Skin of body (tissue), 2 donors: ENCODE measurements around the gene RAPGEF4. TPM values are rescaled to one million over a fixed set of nuclear protein-coding genes. Genes with fewer than 3 reads are reported as not detected.

Experiments
- DNase-seq: peaks from one replicate; lab custom pipeline; 2025; lab: John Stamatoyannopoulos, UW
- total RNA-seq: library from RNA; depleted of rRNA; stranded (reverse); fragments of >200 nt; gene quantifications from one replicate; pipeline ENCODE4 v1.2.3, GENCODE V29; 2014

RAPGEF4 gene
- total RNA-seq, 1 donor from 2014 or later, result 10.3 TPM

DNA sequence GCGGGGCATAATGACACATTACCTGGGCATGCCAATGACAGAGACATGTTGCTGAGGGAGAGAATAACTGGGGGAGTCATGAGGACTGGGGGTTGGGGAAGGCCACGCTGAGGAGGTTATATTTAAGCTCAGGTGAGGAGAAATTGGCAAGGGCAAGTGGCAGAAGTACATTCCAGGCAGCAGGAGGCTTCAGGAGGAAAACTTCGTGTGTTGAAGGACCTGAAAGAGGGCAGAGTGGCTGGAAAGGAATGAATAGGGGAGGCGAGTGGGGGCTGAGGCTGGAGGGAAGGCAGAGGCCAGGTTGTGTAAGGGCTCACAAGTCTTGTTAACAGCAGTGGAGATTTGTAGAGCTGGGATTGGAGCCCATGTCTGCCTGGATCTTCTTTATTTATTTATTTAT, 166.3 kb downstream of the RAPGEF4 start:
- no peak for DNase-seq

DNA sequence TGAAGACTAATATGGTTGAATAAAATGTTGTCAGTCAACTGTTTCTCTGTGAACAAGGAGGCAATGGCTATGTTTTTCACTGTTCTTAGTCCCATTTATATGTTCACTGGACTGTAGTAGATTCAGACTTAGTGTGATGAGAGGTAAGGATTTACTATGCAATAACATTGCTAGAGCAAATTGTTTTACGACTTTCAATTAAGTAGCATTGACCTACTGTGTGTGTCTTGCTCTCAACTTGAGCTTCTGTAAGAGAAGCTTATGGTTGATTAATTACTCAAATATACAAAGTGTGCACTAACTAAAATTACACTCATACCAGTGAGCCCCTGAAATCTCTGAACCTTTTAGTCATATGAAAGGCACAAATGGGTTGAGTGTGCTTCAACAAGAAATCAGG, 168.6 kb downstream of the RAPGEF4 start:
- DNase-seq, result no peak

DNA sequence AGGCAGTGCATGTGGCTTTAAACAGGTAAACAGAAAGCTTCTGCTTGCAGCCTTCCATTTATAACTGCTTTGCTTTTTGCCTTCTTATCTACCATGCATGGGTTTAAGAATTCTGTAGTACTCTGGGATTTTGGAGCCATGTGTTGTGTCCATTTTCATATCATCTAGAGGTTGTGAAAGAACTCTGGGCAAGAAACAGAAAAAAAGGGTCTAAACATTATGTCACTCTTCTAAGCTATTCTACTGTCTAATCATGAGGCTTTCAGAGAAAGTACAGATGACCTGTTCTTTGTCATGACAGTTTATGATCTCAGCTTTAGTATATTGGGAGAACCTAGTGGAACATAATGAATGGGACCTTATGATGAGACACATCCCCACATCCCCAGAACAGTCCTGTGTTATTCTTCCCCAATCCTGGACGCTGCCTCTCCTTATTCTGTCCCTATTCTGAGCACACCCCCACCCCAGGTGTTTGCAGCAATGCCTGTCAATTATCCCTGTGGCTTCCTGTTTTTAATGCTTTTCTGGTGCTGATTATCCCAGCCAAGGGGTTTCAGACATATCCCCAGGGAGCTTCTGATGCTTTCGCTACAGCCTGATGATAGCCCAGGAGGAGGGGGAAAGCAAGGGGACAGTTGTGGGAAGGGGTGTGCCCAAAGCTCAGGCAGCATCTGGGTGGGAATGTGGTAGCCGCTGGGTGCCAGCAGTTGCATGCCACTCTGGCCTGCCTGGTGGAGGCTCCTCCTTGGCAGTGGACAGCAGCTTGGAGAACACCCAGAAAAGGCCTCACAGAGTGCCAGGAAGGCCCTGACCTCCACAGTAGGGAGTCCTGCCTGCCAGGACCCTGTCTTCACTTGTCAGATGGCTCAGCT, 170.5 kb downstream of the RAPGEF4 start:
- no peak for DNase-seq

DNA sequence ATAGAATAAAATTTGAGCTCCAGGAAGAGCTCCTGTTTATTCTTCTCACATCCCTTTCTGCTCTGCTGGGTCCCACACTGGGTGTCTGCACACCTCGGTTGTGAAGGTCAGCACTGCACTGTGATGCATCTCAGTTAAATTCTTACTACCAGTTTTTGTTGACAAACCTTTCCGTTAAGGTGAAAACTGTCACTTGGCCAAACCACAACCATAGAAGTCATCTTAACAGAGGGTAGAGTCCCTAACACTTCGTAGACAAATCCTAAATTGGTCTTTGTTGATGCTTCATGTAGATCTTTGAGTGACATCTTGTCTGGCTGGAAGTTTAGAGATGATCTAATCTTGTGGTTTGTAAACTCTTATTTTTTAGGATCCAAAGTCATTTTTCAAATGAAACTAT, 172.6 kb downstream of the RAPGEF4 start:
- no peak for DNase-seq

DNA sequence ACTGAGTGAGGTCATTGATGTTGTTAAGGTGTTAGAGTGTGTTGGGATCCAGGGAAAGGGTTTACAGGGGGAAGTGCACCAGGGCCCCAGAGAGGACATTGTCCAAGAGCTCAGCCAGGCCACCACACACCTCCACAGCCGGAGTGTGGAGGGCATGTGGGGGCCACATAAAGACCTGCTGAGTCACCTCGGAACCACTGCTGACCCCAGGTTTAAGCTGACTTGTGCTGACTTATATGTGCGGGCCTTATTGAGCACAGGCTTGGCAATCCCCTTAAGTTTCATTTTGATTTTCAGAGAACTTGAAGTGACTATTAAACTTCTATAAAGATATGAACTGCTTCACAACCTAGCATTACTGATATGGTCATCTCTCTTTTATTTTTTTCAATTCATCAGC, 173.8 kb downstream of the RAPGEF4 start:
- DNase-seq, result no peak

DNA sequence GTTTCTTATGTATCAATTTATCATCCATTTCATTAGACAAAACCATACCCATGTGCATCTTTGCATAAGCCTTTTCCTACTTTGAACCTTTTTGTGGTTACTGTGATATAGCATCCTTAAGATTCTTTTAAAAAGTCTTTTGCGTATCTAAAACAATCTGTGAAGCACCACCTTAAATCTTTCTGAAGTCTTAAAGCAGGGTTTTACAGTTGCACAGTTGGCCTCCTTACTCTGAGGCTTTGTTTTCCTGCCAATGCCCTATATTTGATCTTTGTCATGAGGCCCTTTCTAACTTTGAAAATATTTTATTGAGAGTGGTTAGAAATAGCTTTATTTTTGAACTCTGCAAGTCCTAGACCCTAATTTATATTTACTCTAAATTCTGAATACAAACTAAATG, 176.6 kb downstream of the RAPGEF4 start:
- DNase-seq, result no peak

DNA sequence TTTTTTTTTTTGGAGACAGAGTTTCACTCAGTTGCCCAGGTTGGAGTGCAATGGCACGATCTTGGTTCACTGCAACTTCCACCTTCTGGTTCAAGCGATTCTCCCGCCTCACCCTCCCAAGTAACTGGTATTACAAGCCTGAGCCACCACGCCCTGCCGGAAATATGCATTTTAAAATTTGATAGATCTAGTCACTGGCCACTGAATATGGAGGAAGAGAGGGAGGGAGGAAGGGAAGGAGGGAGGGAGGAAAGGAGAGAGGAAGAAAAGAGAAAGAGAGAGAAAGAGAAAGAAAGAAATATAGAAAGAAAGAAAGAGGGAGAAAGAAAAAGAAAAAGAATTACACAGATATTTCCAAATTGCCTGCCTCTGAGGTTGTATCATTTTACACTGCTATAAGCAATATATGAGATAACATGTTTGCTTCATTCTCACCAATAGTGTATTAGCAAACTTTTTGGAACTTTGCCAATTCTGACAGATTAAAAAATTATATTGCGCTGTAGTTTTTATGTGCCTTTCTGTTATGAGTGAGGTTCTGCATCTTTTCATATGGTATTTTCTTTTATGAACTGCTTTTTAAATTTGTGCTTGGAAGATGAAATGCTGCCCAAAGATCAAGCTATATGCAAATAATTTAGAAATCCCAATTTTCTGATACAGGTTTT, 178.8 kb downstream of the RAPGEF4 start:
- DNase-seq, result no peak

DNA sequence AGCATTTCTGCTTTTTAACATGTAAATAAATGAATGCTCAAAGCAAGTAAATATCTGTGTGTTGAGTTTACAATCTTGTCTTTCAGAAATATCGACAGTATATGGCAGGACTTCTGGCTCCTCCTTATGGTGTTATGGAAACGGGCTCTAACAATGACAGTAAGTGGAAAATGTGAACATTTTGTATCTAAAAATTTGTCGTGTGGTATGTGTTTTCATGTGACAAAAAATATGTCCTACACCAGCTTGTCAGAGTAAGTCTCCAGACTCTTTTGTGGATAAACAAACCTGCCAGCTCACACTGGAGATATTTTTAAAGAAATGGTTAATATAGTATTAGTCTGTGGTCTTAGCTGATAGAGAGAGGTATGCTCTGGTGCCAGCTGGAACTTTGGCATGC, 182.1 kb downstream of the RAPGEF4 start:
- no peak for DNase-seq

DNA sequence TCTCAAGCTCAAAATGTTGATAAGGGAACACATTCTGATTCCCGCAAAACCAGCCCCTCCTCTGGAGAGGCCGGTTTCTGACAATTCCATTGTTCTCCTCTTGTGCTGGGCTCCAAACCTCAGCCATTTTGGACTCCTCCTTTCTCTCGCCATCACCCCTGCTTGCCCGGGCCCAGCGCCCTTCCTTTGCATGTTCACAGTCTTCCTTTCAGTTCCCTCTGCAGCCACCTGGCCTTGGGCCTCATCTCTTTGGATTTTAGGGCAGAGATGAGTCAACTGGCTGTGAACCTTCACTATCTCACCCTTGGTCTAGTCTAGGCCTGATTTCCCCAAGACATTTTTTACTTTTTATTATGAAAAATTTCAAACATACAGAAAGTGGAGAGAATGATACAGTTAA, 184.1 kb downstream of the RAPGEF4 start:
- DNase-seq, result no peak

DNA sequence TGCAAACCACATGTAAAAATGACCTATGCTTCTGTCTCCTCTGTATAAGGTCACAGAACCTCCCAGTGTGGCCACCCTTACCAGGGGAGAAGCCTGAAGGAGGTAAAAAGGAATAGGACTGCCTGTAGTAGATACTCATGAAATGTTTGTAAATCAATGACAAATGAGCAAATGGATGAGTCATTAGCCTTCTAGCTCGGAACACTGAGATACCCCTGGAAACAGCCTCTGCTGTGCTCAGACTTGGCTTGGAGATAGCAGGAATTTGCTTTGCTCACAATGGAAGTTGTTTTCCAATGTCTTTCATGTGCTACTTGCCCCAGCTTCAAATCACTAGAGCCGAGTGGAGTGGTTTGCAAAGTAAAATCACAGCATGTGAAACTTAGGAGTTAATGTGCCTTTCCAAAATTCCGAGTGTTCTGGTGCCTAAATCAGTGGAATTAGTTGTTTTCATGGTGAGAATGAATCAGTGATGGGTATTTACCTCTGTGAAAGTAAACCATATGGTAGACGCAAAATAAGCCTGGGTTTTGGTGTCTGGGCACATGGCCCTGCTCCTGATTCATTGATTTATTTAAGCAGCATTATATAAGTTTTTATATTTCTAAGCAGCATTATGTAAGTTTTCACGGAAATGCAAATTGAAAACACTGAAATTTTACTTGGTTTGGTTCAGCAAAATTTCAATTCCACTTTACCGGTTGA, 186.0 kb downstream of the RAPGEF4 start:
- no peak for DNase-seq

DNA sequence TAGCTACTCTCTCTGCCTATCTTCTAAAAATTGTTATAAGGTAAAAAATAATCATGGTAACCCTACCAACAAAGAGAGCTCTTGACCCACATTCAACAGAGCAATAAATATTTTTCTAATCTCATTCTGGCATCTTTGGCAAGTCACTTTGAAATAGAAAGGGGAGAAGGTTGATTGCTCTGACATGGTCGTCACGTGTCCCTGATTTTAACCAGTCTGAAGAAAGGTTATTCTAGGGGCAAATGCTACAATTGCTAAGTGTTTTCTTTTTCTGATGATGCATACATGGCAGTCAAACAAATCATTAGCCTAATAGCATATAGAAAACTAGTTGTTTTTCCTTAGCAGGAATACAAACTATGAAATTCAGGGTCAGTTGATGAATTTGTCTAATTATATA, 186.7 kb downstream of the RAPGEF4 start:
- DNase-seq, result no peak

DNA sequence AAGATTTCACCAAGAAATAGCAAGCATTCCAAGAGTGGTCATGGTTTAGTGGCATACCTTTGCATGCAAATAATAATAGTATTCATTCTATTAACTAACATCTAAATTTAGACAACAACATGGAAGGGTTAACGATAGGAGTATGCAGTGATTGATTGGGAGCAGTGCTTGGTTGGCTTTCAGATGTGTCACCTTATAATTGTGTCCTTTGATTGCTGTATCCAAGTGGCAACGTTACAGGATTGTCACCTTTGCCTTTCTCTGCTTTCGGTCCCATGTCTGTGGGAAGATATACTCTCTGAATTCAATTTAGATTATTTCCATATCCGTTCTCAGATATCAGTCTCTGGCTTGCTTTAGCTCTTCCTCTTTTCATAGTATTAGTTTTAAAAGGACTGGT, 187.2 kb downstream of the RAPGEF4 start:
- no peak for DNase-seq

DNA sequence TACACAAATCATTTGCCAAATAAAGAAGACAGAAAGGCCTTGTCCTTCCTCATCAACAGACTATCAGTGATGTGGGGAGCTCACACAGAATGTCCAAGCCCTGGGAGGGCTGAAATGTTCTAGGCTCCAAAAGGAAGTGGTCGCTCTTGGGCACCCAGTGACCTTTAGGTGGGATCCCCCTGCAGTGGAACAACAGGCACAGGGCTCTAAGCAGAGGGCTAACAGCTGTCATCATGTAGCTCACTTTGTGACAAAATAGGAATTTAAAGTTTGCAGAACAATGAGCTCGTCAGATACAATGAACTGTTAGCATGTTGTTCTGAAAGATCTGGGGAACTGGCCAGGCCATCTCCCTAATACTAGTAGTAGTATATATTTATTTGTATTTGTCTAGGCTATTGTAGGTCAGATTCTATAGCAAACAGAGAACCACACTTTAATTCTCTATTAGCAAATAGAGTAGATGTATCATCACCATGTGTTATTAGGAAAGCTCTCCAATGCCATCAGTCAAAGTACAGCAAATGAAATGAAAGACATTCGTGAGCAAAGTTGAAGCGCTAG, 188.5 kb downstream of the RAPGEF4 start:
- no peak for DNase-seq

DNA sequence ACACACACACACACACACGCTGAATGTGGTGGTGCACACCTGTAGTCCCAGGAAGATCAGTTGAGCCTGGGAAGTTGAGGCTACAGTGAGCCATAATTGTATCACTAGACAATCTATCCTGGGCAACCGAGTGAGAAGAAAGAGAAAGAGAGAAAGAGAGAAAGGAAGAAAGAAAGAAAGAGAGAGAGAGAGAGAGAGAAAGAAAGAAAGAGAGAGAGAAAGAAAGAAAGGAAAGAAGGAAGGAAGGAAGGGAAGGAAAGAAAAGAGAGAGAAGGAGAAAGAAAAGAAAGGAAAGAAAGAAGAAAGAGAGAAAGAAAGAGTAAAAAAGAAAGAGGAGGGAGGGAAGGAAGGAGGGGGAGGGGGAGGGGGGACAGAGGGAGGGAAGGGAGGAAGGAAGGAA, 190.0 kb downstream of the RAPGEF4 start:
- DNase-seq, result no peak

DNA sequence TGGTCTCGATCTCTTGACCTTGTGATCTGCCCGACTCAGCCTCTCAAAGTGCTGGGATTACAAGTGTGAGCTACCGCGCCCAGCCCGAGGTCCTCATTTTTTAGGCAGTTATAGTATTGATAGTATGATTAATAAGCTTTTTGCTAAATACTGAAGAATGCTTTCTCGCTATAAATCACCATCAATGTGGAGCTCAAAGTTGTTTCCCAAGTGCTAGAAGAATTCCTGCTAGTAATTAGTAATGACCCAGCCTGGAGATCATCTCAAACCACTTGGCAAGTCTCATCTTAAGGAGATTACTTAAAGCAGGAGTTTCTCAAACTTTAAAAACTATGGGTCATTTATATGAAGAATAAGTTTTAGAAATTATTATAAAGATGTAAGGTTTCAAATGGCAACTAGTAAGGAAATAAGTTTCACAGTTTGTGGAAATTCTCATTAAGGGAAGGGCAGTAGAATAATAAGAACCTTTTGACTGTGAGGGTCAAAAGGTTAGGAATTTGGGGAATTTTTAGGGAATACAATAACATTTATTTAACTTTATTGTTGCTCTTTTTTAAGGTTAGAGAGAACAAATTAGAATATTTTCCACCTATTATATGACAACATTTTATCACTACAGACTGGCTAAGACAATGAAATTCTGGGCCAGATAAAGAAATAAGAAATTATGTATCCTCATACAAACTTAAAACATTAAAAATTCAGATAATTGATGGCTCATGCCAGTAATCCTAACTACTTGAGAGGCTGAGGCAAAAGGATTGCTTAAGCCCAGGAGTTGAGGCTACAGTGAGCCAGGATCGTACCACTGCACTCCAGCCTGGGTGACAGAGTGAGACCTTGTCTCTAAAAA, 191.4 kb downstream of the RAPGEF4 start:
- no peak for DNase-seq

DNA sequence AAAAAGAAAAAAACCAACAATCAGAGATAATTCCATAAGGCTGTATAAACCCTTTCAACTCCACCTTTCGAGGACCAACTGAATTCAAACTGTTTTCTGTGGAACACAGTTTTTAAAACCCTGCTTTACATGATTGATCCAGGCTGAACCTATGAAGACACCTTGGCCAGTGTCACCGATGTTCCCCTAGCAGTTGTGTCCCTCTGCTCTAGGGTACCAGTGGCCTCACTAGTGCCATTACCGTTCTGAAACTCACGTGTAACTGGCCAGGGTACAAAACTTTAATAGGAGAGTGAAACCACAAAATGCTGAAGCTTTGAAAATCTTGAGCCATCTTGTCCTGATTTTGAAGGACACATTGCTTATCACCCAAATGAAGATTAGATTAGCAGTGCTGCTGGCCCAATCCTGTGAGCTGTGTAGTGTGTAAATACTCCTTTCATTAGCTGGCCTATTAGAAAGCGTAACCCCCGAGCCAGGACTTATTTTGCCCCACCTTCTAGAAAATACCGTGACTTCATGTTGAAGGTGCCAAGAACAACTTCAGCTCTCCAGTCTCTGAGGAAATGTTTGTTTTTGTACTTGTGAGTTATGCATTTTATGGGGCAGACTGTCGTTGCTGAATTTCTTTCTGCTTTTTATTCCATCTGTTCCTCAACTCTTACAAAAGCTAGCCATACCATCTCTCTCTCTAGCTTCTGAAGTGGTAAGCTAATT, 192.2 kb downstream of the RAPGEF4 start:
- peak; percentile 41 for DNase-seq

DNA sequence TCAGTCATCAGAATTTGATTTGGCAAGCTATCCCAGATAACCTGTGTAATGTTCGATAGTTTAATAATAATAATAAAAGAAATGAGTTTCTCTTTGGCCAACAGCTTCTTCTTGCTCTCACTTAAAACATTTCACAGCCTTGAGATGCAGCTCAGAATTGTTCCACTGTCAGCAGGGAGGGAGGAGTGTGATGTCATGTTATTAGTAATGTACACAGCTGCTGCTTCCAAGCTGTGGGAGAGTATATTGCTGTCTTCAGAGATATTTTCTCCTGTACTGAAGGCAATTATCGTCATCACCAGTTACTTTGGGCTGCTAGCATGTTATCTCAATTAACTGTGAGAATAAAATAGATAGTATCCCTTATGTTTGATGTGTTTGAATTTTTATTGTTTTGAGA, 193.1 kb downstream of the RAPGEF4 start:
- peak; percentile 66 for DNase-seq

DNA sequence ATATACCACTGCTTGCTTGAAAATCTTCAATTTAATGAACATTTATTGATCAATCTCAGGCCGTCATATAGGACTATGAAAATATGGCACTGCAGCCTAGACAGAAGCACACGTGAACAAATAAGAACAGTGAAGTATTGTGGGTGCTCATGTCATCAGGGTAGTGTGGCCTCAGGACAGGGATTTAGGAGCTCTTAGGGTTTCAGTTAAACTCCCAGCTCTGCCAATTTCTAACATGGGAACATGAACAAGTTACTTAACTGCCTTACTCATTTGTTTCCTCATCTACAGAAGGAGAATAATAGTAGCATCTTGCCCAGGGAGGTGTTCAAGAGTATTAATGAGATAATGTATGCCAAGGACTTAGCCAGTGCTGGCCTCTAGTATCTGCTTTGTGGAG, 194.0 kb downstream of the RAPGEF4 start:
- DNase-seq, result no peak

DNA sequence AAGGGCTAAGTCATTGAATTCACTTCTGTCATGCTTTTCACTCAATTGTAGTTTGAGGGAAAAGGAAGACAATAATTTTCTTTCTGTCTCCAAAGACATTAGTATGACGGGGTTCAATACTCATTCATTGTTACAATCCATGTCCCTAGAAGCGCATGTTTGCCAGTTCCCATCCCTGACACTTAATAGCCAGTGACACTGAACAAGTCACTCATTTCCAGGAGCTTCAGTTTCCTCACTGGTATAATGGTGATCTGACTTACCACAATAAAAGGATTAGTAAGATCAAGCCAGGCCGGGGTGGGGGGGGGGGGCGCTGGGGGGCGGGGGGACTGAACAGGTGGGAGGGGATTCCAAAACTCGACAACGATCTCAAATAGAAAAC, 195.2 kb downstream of the RAPGEF4 start:
- no peak for DNase-seq

DNA sequence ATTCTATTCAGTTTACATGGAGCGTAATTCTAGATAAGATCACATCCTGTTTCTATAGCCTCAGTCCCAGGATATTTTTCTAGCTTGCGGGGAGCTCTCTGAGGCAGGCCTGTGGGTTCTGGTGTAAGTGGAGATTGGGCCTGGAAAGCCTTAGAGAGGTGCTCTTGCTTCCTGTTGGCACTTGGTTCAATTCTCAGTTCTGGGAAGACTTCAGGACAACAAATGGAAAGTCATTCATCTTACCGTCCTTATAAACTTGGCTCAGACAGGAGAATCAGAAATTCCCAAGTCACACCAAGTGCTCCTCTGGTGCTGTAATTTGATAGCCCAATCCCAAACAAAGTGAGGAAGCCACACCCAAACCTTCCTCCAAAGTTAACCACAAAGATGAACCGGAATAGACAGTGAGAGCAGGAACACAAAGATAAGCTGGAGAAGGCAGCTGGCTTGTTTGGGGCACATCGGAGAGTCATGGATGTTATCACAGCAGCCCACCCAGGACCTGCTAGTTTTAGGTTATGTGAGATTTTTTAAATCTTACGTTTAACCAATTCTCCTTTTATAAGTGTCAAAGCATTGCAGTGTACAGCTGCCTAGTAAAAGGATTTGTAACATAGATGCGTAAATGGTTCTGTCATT, 195.7 kb downstream of the RAPGEF4 start:
- peak; percentile 34 for DNase-seq
